ENCODE measurements around the gene NAV2.
A peak's percentile ranks its signal among the peaks of the same experiment; 100 is the strongest.

The NAV2 gene

GRCh38 chr11:19714387-19715363, 2.0 kb downstream of the NAV2 start:
- peak; percentile 59 for DNase-seq (ENCODE audit: low spot score)

GRCh38 chr11:19715373-19715772, 2.7 kb downstream of the NAV2 start:
- DNase-seq (ENCODE audit: low spot score): peak; percentile 76

- DNase-seq (ENCODE audit: low spot score): no peak
Observed at GRCh38 chr11:19718051-19718450, 5.4 kb downstream of the NAV2 start.

- no peak for DNase-seq (ENCODE audit: low spot score)
Observed at GRCh38 chr11:19718951-19719350, 6.3 kb downstream of the NAV2 start.

- no peak for DNase-seq (ENCODE audit: low spot score)
Observed at GRCh38 chr11:19719960-19720359, 7.3 kb downstream of the NAV2 start.

DNA sequence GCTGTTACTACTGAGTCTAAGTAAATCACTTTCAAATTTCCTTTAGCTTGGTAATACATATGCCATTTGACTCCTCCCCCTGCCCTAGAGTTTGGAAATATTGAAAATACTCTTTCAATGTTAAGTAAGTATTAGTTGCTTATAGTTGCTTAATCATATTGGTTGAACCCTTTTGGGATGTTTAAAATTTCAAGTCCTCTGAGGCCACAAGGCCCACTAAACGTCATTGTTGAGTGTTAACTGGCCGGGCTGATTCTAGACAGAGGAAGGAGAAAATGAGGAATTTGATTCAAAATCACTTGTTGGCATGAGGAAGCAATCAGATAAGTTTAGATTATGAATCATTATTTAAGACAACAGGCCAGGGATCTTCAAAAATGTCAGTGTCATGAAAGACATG, 8.5 kb downstream of the NAV2 start:
- DNase-seq (ENCODE audit: low spot score): no peak

DNA sequence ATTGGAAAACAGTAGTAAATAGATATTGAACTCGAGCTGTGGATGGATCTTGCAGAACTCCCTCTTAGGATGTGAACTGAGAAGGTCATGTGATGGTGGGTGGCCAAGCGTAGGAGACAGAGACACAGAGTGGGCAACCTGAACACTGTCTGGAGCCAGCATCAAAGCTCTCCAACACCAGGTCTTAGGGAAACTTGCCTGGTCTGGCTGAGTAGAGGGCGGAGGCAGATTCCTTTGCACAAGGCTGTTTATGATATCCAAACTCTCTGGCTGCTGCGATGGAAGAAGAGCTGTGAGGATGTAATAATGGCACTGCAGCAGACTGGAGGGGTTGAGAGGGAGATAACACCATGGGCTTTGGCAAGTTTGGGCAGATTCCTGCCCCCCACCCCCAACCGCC, 10.1 kb downstream of the NAV2 start:
- DNase-seq (ENCODE audit: low spot score): no peak

DNA sequence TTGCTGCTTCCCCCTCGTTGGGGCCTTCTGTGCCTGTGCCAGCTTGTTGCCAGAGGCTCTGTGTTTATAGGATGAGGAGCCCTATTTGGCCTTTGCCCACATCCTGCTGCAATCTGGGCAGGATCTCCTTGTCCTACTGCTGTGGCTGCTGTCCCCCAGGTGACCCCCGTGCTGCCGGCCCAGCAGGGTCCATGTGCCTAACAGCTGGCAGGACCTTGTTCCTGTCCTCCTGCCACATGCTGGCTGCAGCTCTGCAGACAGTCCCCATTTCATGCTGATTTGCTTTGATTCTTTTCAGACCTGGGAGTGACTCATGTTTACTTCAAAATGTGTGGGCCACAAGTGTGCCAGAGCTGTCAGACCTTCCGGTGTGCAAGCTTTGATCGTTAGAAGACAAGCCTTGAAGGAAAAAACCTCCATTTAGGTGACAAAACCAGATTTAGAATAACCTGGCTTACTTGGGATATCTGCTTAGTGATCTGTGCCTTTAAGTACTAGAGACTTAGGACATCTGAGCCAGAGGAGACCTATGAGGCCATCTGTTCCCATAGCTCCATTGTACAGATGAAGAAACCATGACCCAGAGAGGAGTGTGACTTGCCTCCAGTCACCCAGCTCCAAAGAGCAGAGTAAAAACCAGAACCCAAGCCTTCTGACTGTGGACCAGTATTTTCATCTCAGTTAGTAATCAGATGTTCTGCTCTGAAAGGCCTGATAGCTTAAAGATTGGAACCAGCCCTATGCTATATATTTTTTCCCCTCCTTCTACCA, 11.1 kb downstream of the NAV2 start:
- DNase-seq (ENCODE audit: low spot score): no peak

GRCh38 chr11:19724765-19725164, 12.1 kb downstream of the NAV2 start:
- DNase-seq (ENCODE audit: low spot score): no peak

- DNase-seq (ENCODE audit: low spot score): no peak
Observed at GRCh38 chr11:19725379-19726079, 12.9 kb downstream of the NAV2 start.

- DNase-seq (ENCODE audit: low spot score): no peak
Observed at GRCh38 chr11:19727246-19727645, 14.6 kb downstream of the NAV2 start.

DNA sequence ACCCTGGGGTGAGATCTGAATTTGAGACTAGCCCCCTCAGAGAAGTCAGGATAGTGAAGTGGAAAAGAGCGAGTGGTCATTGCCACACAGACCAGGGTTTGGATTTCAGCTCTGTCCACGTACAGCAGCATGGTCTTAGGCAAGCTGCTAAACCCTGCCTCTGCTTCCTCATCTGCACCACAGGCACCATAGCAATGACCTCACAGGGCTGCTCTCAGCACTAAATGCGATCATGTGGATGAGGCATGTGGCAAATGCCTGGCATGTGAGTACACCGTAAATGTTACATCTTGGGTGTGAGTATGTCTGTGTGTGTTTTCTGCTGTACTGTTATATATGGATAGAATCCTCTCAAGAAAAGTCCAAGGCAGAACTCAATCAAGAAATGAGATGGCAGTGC, 15.8 kb downstream of the NAV2 start:
- no peak for DNase-seq (ENCODE audit: low spot score)

DNA sequence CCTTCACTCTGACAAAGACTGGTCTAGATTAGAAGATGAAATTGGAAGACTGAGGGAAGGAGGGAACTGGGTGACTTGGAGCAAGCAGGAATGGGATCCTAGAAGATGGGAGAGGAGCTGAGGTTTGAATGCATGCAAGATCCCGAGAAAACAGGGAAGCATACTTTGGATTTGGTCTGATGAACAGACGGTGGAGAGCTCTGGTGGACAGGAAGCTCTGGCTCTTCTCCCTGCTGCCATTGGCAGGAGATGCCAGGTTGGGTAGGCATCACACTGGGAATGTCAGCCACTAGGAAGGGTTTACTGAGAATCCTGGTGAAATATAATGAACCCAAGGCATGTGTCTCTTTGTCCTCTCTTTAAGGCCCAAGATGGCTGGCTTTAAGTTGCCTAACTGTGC, 16.5 kb downstream of the NAV2 start:
- DNase-seq (ENCODE audit: low spot score): no peak

GRCh38 chr11:19730373-19730772, 17.7 kb downstream of the NAV2 start:
- no peak for DNase-seq (ENCODE audit: low spot score)

- peak; percentile 17 for DNase-seq (ENCODE audit: low spot score)
Observed at GRCh38 chr11:19734171-19734570, 21.5 kb downstream of the NAV2 start.

GRCh38 chr11:19735157-19735908, 22.7 kb downstream of the NAV2 start:
- peak; percentile 67 for DNase-seq (ENCODE audit: low spot score)

- no peak for DNase-seq (ENCODE audit: low spot score)
Observed at GRCh38 chr11:19735909-19736498, 23.4 kb downstream of the NAV2 start.

GRCh38 chr11:19736831-19737230, 24.2 kb downstream of the NAV2 start:
- DNase-seq (ENCODE audit: low spot score): no peak

DNA sequence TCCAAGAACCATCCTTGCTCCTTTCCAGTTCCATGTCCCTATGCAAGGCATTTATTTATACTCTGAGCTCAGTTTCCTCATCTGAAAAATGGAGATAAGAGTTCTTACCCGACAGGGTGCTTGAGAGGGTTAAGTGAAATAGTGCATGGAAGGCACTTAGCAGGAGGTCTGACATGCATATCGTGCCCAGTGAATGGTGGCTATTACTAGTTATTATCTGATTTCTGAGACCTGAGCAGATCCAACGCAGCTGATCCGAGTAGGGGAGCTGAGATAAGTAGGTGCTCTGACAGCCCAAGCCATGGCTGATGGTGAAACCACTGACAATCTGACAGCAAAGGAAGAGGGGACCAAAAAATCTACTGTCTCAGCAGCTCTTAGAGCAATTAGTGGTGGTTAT, 24.9 kb downstream of the NAV2 start:
- no peak for DNase-seq (ENCODE audit: low spot score)

- DNase-seq (ENCODE audit: low spot score): no peak
Observed at GRCh38 chr11:19738124-19738523, 25.5 kb downstream of the NAV2 start.

GRCh38 chr11:19739872-19740271, 27.2 kb downstream of the NAV2 start:
- no peak for DNase-seq (ENCODE audit: low spot score)

All from hepatic stellate cell (primary cell).